Tibial nerve (tissue), 4 donors: ENCODE measurements around the gene ARL8A. TPM values are rescaled to one million over a fixed set of nuclear protein-coding genes. Genes with fewer than 3 reads are reported as not detected.
A peak's percentile ranks its signal among the peaks of the same experiment; 100 is the strongest.
"Not testable (repeated sequence)": the region's sequence is repeated elsewhere in the genome, so short reads cannot be mapped to it uniquely, and the experiment has no call there.

ENCODE experiments used
- DNase-seq, 2 donors: peaks; one replicate each; pipeline ENCODE4 v3.0.0-alpha.2; 2019; ENCODE audit warnings: low spot score in 2 of 2
- H3K27ac ChIP-seq, 4 donors: fragments of 200-600 bp; sonication (generic) in 3 of 4; one replicate each; pipeline ENCODE4 v1.5.1; 2017 to 2019; ENCODE audit warnings: mild to moderate bottlenecking in 1 of 4
- H3K27me3 ChIP-seq, 2 donors: fragments of 200-600 bp; sonication (generic) in 1 of 2; one replicate each; pipeline versions ENCODE4 v1.5.1 to v1.6.0; 2017 to 2019
- H3K36me3 ChIP-seq, 3 donors: fragments of 200-600 bp; sonication (generic); one replicate each; pipeline ENCODE4 v1.5.1; 2018 to 2019
- H3K4me1 ChIP-seq, 4 donors: fragments of 200-600 bp; sonication (generic) in 3 of 4; one replicate each; pipeline ENCODE4 v1.5.1; 2017 to 2019
- H3K4me3 ChIP-seq, 4 donors: fragments of 200-600 bp; sonication (generic) in 3 of 4; one replicate each; pipeline ENCODE4 v1.5.1; 2017 to 2019; ENCODE audit warnings: mild to moderate bottlenecking in 1 of 4, moderate library complexity in 1 of 4
- H3K9me3 ChIP-seq, 4 donors: fragments of 200-600 bp; sonication (generic) in 3 of 4; one replicate each; pipeline ENCODE4 v1.5.1; 2017 to 2019
- EP300 ChIP-seq, 2 donors: sonication (generic); formaldehyde crosslinking; IDR thresholded peaks; one replicate each; pipeline ENCODE4 v1.6.1; 2017; ENCODE audit warnings: antibody characterized with exemption in 2 of 2, mild to moderate bottlenecking in 1 of 2
- POLR2A ChIP-seq, 2 donors: fragments of 450-650 bp; IDR thresholded peaks; one replicate each; pipeline ENCODE4 v1.6.1; 2017; ENCODE audit warnings: antibody characterized with exemption in 2 of 2, mild to moderate bottlenecking in 2 of 2, moderate library complexity in 2 of 2
- WGBS, 2 donors: methylation state at CpG; one replicate each; pipeline ENCODE4 v1.1.5; 2018; 5-methylcytosine and 5-hydroxymethylcytosine counted together
- total RNA-seq, 4 donors: library from RNA; depleted of rRNA; stranded (reverse); fragments of >200 nt; gene quantifications; one replicate each; pipeline ENCODE4 v1.1.0, GENCODE V29; 2016
- TF ChIP-seq, protein P1 (sequence below), 5 experiments: fragments of 200-600 bp in 3 of 5; fragments of 450-650 bp in 2 of 5; sonication (generic) in 3 of 5; IDR thresholded peaks; one replicate each; pipeline ENCODE4 v1.5.1; 2016 to 2019; ENCODE audit warnings: antibody characterized with exemption in 5 of 5, mild to moderate bottlenecking in 3 of 5, moderate library complexity in 2 of 5

Gene ARL8A
- total RNA-seq, 4 donors from 2014 or later, result 35.0 to 64.5 (median 49.3) TPM

DNA sequence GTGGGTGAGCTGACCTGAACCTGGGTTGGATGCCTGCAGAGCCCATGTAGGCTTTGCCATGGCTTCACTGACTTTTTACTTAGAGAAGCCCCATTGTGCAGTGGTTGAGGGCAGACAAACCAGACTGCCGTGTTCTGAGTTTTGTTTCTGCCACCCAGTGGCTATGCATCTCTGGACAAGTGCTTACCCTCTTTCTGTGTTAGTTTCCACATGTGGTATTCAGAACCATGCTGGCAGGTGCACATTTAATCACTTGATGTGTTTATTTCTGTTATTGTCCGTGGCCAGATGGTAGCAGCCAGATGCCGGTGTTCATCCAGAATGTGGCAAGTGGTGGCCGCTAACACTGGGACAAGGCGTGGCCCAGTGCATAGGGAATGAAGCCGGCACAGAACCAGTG, 26.2 kb upstream of the ARL8A start:
- TF ChIP-seq, protein P1, sequence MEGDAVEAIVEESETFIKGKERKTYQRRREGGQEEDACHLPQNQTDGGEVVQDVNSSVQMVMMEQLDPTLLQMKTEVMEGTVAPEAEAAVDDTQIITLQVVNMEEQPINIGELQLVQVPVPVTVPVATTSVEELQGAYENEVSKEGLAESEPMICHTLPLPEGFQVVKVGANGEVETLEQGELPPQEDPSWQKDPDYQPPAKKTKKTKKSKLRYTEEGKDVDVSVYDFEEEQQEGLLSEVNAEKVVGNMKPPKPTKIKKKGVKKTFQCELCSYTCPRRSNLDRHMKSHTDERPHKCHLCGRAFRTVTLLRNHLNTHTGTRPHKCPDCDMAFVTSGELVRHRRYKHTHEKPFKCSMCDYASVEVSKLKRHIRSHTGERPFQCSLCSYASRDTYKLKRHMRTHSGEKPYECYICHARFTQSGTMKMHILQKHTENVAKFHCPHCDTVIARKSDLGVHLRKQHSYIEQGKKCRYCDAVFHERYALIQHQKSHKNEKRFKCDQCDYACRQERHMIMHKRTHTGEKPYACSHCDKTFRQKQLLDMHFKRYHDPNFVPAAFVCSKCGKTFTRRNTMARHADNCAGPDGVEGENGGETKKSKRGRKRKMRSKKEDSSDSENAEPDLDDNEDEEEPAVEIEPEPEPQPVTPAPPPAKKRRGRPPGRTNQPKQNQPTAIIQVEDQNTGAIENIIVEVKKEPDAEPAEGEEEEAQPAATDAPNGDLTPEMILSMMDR (IDR thresholded peaks at IDR 0.05), result no peak
- TF ChIP-seq POLR2A (IDR thresholded peaks at IDR 0.05) (no peak), EP300 (IDR thresholded peaks at IDR 0.05) (no peak)
- WGBS, 2 donors, result 77 to 82% methylated on average over 6 of the region's 6 CpGs
- H3K9me3 ChIP-seq, result no peaks in the 10 kb centered on the region

DNA sequence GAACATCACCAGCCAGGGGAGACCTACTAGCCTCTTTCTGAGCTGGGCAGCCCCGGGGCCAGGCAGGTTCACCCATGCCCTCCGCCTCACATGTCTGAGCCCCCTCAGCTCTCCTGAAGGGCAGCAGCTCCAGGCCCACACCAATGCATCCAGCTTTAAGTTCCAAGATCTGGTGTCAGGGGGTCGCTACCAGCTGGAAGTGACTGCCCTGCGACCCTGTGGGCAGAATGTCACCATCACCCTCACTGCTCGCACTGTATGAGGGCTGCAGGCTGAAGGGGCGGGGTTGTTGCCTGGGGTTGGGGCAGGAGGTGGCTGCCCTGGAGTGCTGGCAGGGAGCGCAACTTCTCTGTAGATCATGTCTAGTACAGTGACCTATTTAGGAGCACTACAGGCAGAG, 24.3 kb upstream of the ARL8A start:
- TF ChIP-seq, protein P1 (IDR thresholded peaks at IDR 0.05), result no peak
- TF ChIP-seq POLR2A (IDR thresholded peaks at IDR 0.05) (no peak), EP300 (IDR thresholded peaks at IDR 0.05) (no peak)
- Histone ChIP-seq H3K36me3 (peaks cover 0 to 4% (median 0%) of the 10 kb centered on the region in 3 donors), H3K9me3 (no peaks in the 10 kb centered on the region), H3K27ac (no peak overlapping the region), H3K4me3 (no peak overlapping the region), H3K27me3 (no peaks in the 10 kb centered on the region), H3K4me1 (peaks cover 0 to 30% (median 10%) of the 10 kb centered on the region in 4 donors)
- DNase-seq, result no peak
- WGBS, 2 donors, result 84 to 87% methylated on average over 7 of the region's 7 CpGs

More for the DNA sequence above, 26.2 kb upstream of the ARL8A start:
- H3K4me1 ChIP-seq, result peaks cover 0 to 16% (median 3%) of the 10 kb centered on the region in 4 donors
- H3K27ac ChIP-seq, result no peak overlapping the region
- H3K27me3 ChIP-seq, result no peaks in the 10 kb centered on the region
- H3K4me3 ChIP-seq, result no peak overlapping the region
- no peak for DNase-seq
- H3K36me3 ChIP-seq, result peaks cover 0 to 4% (median 0%) of the 10 kb centered on the region in 3 donors

DNA sequence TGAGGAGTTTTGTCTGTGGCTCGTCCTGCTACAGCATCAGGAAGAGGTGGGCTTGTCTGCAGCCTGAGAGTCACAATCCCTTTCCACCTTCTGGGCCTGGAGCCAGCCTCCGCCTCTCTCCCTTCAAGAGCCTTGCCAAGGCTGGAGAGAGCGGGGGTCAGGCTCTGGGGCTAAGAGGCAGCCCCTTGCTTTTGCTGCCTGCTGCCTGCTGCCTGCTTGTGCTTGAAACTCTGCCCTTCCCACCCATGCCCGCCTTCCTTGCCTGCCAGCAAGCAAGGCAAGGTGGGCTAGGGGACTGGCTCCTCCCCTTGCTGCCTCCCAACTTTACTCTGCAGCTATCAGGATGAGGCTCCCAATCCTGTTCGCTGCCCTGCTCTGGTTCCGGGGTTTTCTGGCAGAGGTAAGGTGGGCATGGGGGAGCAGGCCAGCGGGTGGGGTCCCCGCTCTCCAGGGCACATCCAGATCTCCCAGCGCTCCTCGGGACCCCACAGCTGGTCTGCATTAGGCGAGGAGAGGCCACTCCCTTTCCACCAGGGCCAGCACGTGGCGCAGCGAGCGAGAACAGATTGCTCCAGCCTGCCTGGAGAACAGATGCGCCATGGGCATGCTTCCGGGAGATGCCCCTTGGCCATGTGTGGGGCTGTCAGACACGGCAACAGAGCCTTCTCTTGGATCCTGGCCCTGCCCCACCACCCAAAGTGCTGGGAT, 23.3 kb upstream of the ARL8A start:
- peak overlapping the region in 1 of 4 donors; percentile 47 for H3K27ac ChIP-seq
- peak overlapping the region in 1 of 4 donors; percentile 23 for H3K4me3 ChIP-seq
- H3K9me3 ChIP-seq, result no peaks in the 10 kb centered on the region
- TF ChIP-seq POLR2A (IDR thresholded peaks at IDR 0.05) (no peak), EP300 (IDR thresholded peaks at IDR 0.05) (no peak)
- TF ChIP-seq, protein P1 (IDR thresholded peaks at IDR 0.05), result no peak
- 58 to 60% methylated on average over 15 to 18 of the region's 18 CpGs for WGBS, 2 donors
- peaks cover 0 to 4% (median 0%) of the 10 kb centered on the region in 3 donors for H3K36me3 ChIP-seq
- H3K27me3 ChIP-seq, result no peaks in the 10 kb centered on the region
- peaks cover 0 to 39% (median 14%) of the 10 kb centered on the region in 4 donors for H3K4me1 ChIP-seq
- peak in 1 of 2 donors; percentile 46 for DNase-seq

DNA sequence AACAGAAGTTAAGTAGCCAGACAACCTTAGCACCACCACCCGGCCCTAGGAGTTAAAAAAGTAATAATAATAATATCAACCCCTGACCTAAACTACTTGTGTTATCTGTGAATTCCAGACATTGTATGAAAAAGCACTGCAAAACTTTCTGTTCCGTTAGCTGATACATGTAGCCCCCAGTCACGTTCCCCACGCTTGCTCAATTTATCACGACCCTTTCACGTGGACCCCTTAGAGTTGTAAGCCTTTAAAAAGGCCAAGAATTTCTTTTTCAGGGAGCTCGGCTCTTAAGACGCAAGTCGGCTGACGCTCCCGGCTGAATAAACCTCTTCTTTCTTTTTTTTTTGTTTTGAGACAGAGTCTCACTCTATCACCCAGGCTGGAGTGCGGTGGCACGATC, 22.5 kb upstream of the ARL8A start:
- H3K4me3 ChIP-seq, H3K27me3 ChIP-seq, DNase-seq, H3K27ac ChIP-seq, H3K36me3 ChIP-seq, H3K9me3 ChIP-seq: not testable (repeated sequence)
- peaks cover 0 to 46% (median 17%) of the 10 kb centered on the region in 4 donors for H3K4me1 ChIP-seq
- WGBS, 2 donors, result 50 to 69% methylated on average over 13 of the region's 13 CpGs

DNA sequence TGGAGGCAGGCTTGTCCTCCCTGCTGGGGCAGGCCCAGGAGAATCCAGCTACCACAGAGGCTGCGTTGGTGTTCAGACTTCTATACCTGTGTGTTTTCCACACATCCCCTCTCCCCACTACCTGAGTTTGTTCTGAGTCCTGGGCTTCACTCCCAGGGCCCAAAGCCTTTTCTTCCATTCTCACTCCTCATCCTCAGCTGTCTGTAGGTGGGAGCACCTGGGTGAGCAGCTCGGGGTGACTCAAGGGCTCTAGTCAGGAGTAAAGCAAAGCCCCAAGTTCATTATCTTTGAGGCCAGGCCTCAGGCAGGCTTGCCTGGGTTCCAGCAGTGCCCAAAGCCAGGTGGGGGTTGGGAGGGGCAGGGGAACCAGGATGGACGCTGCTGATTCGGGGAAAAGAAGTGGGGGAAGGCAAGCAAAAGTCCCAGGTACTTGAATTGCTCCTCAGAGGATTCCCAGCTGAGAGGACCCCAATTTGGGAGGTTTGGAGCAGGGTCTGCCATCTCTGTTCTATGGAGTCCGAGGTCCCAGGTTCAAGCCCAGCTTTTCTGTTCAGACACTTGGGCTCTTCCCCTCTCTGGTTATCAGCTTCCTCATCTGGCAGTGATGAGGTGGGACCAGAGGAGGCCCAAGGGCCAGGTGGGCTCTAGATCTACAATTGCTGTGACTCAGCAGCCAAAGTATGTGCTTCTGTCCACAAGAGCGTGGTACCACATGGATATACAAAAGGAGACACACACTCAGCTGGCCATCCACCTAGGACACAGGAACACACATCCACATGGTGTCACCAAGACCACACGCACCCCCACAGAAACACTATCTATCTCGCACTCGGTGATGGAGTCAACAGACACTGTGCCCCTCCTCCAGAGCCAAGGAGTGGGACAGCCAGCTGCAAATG, 21.7 kb upstream of the ARL8A start:
- Histone ChIP-seq H3K4me1 (peaks cover 0 to 54% (median 22%) of the 10 kb centered on the region in 4 donors), H3K4me3 (no peak overlapping the region), H3K36me3 (no peaks in the 10 kb centered on the region), H3K27me3 (no peaks in the 10 kb centered on the region), H3K27ac (peak overlapping the region in 1 of 4 donors; percentile 11), H3K9me3 (no peaks in the 10 kb centered on the region)
- no peak for DNase-seq
- 91 to 98% methylated on average over 9 of the region's 9 CpGs for WGBS, 2 donors
- TF ChIP-seq, protein P1 (IDR thresholded peaks at IDR 0.05), result no peak
- TF ChIP-seq POLR2A (IDR thresholded peaks at IDR 0.05) (no peak), EP300 (IDR thresholded peaks at IDR 0.05) (no peak)
